Activated gamma-delta T cell treated with anti-CD3 and anti-CD28 coated beads, Interleukin-2, amount 50 U/mL, for 16 hours (primary cell): ENCODE data around the gene VRK1.
"Not testable (repeated sequence)": the region's sequence is repeated elsewhere in the genome, so short reads cannot be mapped to it uniquely, and the experiment has no call there.

Experiments used
- DNase-seq: peaks from one replicate; pipeline ENCODE4 v3.0.0-alpha.2; 2020; ENCODE audit warnings: low read depth

Gene VRK1, protein sequence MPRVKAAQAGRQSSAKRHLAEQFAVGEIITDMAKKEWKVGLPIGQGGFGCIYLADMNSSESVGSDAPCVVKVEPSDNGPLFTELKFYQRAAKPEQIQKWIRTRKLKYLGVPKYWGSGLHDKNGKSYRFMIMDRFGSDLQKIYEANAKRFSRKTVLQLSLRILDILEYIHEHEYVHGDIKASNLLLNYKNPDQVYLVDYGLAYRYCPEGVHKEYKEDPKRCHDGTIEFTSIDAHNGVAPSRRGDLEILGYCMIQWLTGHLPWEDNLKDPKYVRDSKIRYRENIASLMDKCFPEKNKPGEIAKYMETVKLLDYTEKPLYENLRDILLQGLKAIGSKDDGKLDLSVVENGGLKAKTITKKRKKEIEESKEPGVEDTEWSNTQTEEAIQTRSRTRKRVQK

DNA sequence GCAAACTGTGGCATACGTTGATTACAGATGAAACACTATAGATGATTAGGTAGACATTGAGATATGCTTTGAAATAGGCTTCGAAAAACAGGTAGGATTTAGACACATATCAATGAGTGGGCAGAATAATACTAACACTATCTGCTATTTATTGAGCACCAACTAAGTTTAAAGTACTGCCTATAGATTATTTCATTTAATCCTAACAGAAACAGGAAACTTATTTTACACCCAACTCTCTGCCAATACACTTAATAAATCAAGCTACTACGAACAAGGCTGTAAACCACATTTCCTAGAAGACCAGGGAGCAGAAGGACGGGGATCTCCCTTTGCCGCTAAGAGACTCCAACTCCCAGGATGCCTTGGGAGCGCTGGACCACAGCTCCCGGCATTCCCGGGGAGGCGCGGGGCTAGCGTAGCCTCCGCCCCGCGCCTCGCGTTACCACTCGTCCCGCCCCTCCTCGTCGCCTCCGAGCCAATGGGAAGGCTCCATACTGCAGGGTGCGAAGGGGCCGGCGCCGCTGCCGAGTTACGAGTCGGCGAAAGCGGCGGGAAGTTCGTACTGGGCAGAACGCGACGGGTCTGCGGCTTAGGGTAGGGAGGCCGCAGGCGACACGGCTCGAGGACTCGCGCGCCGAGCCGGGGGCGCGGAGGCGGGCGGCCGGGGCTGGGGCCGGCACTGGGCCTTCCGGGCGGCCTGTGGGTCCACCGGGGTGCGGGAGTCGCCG lies at the start of gene VRK1:
VRK1 (plus strand) TSS at position 532 of the 731 bp plus-strand sequence. CDS start 36,090 bp downstream, outside the sequence.
- DNase-seq: peak; percentile 92

DNA sequence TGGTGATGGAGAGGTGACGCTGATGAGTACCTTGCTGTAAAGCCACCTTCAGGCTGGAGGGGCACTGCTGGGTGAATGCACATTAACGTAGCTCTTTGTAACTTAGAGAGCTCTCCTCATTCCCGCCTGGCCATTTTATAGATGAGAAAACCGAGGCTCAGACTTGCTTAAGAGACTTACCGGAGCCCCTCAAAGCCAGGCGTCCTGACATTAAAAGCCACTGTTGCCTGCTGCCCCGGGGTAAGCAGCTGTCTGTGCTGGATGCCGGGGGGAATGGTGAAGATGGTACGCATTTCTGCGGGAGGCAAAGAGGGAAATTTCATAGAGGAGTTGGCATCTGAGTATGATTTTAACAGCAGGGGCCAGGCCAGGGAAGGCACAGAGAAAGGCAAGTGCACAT lies 49.6 kb upstream of the VRK1 start:
- no peak for DNase-seq

DNA sequence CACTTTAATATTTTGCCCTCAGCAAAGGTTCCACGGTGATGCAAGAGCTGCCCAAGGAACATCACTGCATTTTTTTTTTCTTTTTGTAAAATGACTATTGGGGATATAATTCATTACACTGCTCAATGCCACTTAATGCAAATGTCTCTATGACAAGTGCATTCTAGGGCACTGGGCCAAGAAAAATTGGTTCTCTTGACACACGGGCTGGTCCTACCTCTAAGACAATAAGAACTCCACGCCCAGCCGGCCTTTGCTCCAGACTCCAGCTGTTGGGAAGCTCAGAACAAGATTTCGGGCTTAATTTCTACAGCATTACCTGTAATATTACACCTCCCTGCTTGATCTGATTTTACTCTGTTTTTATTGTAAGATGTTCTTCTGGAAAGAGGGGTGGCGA lies 48.8 kb upstream of the VRK1 start:
- DNase-seq: no peak

DNA sequence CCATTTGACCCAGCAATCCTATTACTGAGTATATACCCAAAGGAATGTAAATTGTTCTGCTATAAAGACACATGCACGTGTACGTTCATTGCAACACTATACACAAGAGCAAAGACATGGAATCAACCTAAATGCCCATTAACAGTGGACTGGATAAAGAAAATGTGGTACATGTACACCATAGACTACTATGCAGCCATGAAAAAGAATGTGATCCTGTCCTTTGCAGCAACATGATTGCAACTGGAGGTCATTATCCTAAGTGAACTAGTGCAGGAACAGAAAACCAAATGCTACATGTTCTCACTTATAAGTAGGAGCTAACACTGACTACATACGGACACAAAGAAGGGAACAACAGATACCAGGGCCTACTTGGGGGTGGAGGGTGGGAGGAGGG lies 45.7 kb upstream of the VRK1 start:
- no peak for DNase-seq

DNA sequence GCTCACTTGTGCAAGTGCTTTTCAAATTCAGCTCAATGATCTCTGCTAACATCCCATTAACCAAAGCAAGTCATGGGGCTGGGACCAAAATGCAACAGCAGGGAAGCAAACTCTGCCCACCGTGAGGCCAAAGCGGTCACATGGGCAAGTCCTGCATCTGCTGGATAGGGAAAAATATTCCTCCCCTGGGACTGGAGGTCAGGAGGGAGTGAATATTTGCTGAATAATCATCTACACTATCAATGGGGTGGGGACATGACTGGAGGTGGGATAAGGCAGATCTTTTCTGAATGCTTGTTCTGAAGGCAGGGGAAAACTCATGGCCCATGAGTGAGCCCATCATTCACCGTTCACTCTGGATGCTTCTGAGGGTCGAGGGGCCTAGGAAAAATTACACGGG lies 45.1 kb upstream of the VRK1 start:
- DNase-seq: no peak

DNA sequence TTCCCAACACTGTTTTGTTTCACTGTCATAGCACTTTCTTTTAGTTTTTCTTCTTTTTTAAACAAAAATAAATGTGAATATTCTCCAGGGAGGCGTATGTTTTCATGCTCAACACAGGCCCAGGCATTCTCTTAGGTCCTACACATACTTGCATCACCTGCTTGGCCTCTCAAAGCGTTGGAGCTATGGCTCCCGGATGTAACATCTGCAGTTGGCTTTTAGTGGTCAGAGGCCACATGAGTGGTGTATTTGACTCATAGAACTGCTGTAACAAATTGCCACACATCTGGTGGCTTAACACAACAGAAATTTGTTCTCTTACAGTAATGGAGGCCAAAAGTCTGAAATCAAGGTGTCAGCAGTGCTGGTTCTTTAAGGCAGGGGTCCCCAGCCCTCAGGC lies 44.6 kb upstream of the VRK1 start:
- DNase-seq: no peak

DNA sequence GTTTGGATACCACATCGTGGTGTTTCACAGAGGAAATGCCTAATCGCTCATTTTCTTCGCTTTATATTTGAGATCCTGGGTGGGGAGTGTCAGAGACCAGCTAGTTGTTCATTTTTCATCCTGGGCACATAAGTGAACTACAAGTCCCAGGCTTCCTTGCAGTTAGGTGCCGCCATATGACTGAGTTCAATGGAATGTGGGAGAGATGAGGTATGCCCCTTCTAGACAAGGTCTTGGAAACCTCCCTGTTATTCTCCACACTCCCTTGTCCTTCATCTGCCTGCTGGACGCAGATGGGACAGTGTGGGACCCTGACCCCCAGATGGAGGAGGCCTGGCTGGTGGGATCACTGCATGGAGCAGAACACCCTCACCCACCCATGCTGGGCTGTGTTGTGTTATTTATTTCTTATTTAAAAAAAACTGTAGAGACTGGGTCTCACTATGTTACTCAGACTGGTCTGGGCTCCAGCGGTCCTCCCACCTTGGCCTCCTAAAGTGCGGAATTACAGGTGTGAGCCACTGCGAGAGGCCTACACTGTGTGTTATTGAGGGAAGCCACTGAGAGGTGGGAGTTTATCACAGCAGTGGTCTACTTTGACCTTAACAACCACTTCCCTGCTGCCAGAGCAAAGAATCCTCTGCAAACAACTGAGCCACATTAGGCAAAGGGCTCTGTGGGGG lies 42.9 kb upstream of the VRK1 start:
- no peak for DNase-seq

DNA sequence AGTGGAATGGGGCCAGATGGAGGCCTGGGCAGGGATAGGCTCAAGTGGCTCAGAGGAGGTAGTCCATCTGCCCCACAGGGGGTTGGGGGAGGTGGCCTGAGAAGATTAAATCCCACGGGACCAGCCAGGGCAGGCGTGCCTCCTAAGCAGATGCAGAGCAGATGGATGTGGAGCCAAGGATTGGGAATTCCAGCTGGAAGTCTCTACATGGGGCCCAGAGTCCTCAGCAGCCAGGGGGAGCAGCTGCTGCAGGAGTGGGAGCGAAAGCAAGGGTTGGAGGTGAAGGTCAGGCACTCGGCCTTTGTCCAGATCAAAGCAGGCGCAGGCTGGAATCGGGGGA lies 42.4 kb upstream of the VRK1 start:
- no peak for DNase-seq

DNA sequence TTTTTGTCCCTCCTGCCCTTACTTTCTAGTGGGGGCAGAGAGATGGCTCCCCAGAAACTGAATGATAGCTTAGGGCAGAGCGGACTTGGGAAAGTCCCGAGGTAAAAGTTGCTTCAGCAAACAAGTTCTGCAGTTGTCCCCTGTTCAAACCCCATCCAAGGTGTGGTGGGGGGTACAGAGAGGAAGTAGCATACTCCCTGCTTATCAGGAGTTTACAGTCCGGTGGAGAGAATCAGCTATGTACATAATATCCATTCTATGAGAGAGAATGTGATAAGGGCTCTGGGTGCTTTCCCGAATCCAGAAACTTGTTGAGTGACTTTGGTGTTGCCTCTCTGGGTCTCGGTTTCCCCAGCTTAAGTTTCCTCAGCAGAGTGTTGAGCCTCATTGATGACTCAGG lies 40.4 kb upstream of the VRK1 start:
- DNase-seq: no peak

DNA sequence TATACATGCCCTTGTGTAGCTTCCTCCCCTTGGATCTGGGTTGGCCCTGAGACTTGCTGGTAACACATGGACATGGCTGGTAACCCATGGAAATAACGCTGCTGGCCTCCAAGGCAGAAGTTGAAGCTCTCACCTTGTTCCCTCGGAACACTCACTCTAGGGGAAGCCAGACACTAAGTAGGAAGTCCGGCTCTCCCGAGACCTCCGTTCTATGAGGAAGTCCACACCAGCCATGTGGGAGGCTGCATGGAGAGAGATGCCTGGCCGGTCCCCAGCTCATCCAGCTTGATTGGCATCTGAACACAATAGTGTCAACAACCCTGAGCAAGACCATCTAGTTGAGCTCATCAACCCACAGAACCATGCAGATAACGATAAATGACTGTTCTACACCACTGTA lies 39.7 kb upstream of the VRK1 start:
- DNase-seq: no peak

DNA sequence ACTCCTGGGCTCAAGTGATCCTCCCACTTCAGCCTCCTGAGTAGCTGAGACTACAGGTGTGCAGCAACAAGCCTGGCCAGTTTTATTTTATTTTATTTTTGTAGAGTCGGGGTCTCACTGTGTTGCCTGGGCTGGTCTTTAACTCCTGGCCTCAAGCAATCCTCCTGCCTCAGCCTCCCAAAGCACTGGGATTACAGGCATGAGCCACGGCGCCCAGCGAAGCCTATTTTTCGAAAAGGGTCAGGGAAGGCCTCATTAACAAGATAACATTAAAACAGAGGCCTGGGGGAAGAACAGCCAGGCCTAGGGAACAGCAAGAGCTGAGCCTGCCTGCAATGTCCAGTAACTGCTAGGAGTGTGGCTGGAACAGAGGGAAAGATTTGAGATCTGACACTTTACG lies 36.1 kb upstream of the VRK1 start:
- no peak for DNase-seq

DNA sequence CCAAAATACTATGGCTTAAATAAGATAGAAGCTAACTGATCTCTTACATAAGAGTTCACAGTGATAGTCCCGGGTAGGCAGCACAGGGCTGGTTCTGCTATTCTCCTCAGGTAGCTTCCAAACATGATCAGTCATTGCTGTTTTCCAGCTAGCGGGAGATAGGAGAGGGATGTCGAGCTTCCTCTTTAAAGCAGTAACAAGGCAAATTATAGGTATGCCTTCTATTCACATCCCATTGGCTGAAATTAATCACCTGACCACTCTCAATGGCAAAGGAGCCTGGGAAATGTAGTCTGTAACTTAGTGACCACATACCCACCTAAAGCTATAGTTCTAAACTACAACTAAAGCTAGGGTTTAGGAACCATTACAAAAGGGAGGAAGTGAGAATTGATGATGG lies 34.5 kb upstream of the VRK1 start:
- DNase-seq: no peak

DNA sequence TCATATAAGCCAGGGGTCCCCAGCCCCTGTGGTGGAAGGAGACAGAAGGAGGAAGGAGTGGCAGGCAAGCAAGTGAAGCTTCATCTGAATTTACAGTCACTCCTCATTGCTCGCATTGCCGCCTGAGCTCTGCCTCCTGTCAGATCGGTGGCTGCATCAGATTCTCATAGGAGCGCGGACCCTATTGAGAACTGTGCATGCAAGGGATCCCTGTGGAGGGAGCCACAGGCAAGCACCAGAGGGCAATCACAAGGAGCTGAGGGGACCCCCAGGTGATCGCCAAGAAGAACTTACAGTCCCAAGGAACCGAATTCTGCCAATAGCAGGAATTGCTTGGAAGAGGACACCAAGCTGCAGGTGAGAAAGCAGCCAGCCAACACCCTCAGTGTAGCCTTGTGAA lies 33.2 kb upstream of the VRK1 start:
- DNase-seq: no peak

DNA sequence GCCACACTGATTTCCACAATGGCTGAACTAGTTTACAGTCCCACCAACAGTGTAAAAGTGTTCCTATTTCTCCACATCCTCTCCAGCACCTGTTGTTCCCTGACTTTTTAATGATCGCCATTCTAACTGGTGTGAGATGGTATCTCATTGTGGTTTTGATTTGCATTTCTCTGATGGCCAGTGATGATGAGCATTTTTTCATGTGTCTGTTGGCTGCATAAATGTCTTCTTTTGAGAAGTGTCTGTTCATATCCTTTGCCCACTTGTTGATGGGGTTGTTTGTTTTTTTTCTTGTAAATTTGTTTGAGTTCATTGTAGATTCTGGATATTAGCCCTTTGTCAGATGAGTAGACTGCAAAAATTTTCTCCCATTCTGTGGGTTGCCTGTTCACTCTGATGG lies 32.0 kb upstream of the VRK1 start:
- not testable (repeated sequence) for DNase-seq

DNA sequence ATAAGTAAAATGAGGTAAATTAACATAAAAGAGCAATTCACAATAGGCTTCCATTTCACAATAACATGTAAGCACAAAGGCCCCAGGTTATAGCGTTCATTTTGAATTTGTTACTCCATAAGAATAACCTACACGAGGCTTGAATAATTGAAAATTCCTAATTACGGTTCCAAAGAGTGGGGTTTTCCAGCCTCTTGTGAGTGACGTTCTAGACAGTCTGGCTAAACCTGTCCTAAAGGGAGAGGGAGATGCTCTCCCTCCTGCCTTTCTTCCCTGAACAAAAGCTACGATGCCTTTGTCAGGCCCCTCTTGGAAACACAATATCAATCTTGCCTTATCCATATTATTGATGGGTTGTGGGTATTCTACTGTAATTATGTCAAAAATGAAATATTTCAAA lies 24.3 kb upstream of the VRK1 start:
- no peak for DNase-seq

DNA sequence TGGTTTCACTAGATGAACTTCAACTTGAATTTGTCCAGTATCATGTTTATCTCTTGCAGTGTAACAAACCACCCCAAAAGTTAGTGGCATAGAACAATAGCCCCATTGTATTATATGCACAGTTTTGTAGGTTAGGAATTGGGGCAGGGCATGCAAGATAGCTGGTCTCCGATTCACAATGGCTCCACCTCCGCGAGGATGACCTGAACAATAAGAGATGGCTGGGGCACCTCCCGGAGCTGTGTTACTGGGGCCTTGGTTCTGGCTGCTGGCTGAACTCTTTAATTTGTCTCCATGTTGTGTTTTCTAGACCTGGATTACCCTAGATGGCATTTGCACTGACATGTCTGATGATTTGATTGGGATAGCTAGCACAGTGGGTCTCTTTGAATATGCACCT lies 20.4 kb upstream of the VRK1 start:
- DNase-seq: no peak

DNA sequence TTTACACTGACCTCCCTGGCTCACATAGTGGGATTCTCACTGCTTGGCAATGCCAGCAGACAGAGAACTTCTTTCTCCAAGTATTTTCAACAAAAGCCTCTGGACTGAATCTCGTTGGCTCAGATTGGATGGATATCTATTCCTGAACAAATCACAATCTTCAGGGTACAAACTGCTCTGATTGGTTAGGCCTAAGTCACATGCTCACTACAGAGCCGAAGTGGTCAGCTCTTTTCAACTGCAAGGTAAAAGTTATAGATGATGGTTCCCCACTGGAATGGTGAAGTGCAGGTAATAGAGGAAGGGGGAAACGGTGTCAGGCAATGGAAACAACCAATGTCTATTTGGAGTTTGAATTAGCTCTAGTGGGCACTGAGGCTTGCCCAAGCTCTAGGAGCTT lies 16.7 kb upstream of the VRK1 start:
- no peak for DNase-seq

DNA sequence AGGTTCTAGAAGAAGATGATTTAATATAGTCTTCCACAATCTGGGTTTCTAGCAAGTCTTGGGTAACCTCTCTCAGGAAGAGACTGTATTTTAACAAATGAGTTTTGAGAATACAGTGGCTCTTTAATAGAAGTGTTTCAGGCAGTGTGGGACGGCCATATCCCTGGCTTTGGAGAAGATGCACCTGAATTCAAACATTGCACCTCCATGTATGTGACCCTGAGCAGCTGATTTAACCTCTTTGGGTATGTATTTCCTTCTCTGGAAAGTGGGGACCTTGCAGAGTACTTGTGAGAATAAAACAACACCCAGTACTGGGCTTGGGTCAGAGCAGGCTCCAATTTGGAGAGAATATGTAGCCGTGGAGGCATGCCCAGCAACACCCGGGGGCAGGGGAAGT lies 15.8 kb upstream of the VRK1 start:
- DNase-seq: no peak

DNA sequence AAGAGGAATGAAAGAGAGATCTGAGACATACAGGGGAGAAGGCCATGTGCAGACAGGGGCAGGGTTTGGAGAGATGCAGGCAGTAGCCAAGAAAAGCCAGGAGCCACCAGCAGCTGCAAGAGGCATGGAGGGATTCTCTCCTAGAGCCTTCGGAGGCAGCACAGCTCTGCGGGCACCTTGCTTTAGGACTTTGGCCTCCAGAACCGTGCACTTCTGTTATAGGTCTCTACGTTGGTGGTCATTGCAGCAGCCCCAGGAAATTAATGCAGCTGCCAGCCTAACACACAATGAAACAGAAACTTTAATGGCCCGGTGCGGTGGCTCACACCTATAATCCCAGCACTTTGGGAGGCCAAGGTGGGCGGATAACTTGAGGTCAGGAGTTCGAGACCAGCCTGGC lies 14.7 kb upstream of the VRK1 start:
- DNase-seq: no peak

DNA sequence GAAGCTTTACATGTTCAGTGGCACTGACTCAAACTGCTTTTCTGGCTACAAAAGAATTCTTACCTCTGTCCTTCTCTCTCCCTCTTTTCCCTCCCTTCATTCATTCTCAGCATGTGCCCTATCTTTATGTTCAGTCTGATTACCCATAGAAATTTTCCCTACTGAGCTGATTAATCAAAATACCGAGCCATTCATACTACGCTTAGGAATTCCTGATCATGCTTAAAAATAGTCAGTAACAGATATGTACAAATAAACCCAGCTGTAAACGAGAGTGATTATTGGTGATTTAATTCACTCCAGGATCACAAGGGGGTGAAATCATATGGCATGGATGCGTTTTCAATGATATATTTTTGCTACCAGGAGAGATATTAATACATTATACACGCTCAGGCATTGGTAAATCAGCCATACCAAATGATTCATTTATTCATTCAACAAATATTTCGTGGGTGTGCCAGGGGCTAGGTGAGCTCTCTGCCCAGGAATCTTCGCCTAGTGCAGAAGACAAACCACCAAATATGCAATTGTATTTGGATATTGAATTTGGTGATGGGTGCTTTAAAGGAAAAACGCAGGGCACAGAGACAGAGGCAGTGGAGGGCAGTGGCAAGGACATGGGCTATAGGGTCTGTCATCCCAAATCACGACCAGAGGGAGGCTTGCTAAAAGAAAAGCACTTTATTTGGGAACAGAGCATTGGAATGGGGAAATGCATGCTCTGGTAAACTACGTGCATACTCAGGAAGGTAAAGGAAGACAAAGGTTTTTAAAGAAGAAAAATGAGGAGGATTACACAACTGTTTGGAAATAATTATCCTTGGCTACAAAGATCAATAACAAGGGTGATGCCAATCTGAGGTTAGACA lies 13.9 kb upstream of the VRK1 start:
- no peak for DNase-seq

DNA sequence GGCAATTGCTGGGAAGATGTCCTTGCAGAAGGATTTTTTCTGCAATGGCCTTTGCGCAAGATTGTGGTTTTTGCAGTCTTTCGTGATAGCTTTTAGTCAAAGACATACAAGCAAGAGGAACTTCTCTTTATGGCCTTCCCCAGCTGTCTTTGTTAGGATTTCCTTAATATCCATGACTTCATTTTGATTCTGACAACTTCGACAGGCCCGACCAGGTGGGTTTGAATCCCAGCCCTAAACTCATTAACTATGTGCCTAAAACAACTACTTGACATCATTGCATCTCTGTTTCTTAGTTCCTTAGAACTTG lies 13.3 kb upstream of the VRK1 start:
- DNase-seq: no peak

DNA sequence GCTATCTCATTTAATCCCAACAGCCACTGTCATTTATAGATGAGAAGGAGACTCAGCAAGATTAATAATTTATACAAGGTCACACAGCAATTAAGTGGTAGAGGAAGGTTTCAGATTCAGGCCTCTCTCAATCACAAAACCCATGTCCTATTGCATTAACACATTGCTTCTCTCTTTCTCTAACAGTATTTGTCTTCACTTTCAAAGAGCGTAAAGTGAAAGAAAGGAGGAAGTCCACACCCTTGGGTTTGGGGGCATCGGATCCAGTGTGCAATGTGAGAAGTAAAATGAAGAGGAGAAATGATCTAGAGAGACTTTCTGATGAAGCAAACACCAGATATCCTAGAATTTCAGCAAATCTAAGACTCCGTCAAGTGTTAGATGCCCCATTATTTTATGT lies 7.0 kb upstream of the VRK1 start:
- DNase-seq: no peak

DNA sequence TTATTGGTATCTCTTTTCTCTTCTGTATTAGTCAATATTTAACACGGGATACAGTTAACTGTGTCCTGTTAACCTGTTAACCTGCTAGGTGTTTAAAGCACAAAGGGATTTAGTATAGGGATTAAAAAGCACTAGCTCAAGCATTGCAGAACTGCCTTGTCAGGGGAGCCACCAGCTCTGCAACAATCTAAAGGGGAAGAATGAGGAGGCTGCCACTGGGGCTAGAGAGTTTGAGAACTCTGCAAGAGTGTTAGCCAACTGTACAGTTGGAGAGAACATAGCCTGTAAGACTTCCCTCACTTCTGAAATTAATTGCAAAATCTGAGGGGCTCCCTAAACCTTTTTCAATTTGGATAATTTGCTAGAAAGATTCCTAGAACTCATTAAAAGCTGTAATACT lies 6.5 kb upstream of the VRK1 start:
- no peak for DNase-seq
